Stomach smooth muscle (tissue), 2 donors: ENCODE measurements around the gene ZNRF3.

ENCODE experiments used
- H3K27ac ChIP-seq: one replicate; pipeline ENCODE4 v1.7.0; 2013; ENCODE audit warnings: mild to moderate bottlenecking, low read length, inconsistent platforms
- H3K27me3 ChIP-seq, 2 donors: one replicate each; pipeline ENCODE4 v1.7.0; 2013; ENCODE audit warnings: low read length in 2 of 2; ENCODE audit not compliant: insufficient read depth in 2 of 2, control insufficient read depth in 1 of 2
- H3K36me3 ChIP-seq, 2 donors: one replicate each; pipeline ENCODE4 v1.7.0; 2013; ENCODE audit warnings: low read length in 2 of 2; ENCODE audit not compliant: control insufficient read depth in 2 of 2, insufficient read depth in 2 of 2
- H3K4me1 ChIP-seq: one replicate; pipeline ENCODE4 v1.7.0; 2013; ENCODE audit warnings: low read length; ENCODE audit not compliant: control insufficient read depth, insufficient read depth
- H3K4me3 ChIP-seq, 2 donors: one replicate each; pipeline ENCODE4 v1.7.0; 2013; ENCODE audit warnings: low read length in 2 of 2
- H3K9ac ChIP-seq, 2 donors: one replicate each; pipeline ENCODE4 v1.7.0; 2013; ENCODE audit warnings: low read length in 2 of 2, mild to moderate bottlenecking in 1 of 2
- H3K9me3 ChIP-seq, 2 donors: one replicate each; pipeline ENCODE4 v1.7.0; 2013; ENCODE audit warnings: low read length in 2 of 2; ENCODE audit not compliant: control insufficient read depth in 2 of 2
- donor health status: healthy.
- donor health status: Pancreatic carcinoma.

Gene ZNRF3

DNA sequence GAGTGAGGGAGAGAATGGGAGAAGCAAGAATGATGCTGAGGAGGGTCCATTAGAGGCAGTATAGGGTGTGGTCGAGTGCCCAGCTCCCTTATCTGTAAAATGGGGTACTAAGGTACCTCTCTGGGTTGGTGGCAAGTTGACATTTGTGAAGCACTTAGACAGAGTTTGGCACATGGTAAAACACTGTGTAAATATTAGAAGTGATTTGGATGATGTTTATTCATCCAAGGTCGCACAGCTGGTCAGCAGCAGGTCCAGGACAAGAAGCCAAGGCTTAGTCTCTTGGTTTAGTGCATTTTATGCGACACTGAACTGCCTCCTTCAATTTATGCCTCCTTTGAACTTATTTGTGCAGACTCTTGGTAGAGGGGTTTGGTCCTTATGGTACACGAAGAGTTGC lies 208.9 kb downstream of the ZNRF3 start:
- H3K9ac ChIP-seq: no peak overlapping the region
- H3K4me3 ChIP-seq: no peak overlapping the region
- H3K4me1 ChIP-seq: no peaks in the 10 kb centered on the region
- peaks cover 0 to 2% of the 10 kb centered on the region in 2 donors for H3K36me3 ChIP-seq
- no peaks in the 10 kb centered on the region for H3K9me3 ChIP-seq
- H3K27me3 ChIP-seq: no peaks in the 10 kb centered on the region
- no peak overlapping the region for H3K27ac ChIP-seq

GRCh38 chr22:29093030-29093429 lies 209.7 kb downstream of the ZNRF3 start:
- Histone ChIP-seq H3K27ac (no peak overlapping the region), H3K4me3 (no peak overlapping the region), H3K9me3 (no peaks in the 10 kb centered on the region), H3K4me1 (no peaks in the 10 kb centered on the region), H3K27me3 (no peaks in the 10 kb centered on the region), H3K36me3 (peaks cover 0 to 2% of the 10 kb centered on the region in 2 donors), H3K9ac (no peak overlapping the region)

- H3K9me3 ChIP-seq: no peaks in the 10 kb centered on the region
- H3K27ac ChIP-seq: peak overlapping the region; percentile 37
- H3K4me1 ChIP-seq: no peaks in the 10 kb centered on the region
- no peak overlapping the region for H3K9ac ChIP-seq
- peak overlapping the region in 1 of 2 donors; percentile 3 for H3K4me3 ChIP-seq
- H3K27me3 ChIP-seq: no peaks in the 10 kb centered on the region
- peaks cover 0 to 2% of the 10 kb centered on the region in 2 donors for H3K36me3 ChIP-seq
Measured at GRCh38 chr22:29093501-29094300, 210.3 kb downstream of the ZNRF3 start.

GRCh38 chr22:29095459-29095858 lies 212.1 kb downstream of the ZNRF3 start:
- H3K9ac ChIP-seq: no peak overlapping the region
- no peaks in the 10 kb centered on the region for H3K27me3 ChIP-seq
- H3K4me1 ChIP-seq: no peaks in the 10 kb centered on the region
- H3K9me3 ChIP-seq: no peaks in the 10 kb centered on the region
- no peak overlapping the region for H3K4me3 ChIP-seq
- no peak overlapping the region for H3K27ac ChIP-seq
- peaks cover 0 to 5% of the 10 kb centered on the region in 2 donors for H3K36me3 ChIP-seq

DNA sequence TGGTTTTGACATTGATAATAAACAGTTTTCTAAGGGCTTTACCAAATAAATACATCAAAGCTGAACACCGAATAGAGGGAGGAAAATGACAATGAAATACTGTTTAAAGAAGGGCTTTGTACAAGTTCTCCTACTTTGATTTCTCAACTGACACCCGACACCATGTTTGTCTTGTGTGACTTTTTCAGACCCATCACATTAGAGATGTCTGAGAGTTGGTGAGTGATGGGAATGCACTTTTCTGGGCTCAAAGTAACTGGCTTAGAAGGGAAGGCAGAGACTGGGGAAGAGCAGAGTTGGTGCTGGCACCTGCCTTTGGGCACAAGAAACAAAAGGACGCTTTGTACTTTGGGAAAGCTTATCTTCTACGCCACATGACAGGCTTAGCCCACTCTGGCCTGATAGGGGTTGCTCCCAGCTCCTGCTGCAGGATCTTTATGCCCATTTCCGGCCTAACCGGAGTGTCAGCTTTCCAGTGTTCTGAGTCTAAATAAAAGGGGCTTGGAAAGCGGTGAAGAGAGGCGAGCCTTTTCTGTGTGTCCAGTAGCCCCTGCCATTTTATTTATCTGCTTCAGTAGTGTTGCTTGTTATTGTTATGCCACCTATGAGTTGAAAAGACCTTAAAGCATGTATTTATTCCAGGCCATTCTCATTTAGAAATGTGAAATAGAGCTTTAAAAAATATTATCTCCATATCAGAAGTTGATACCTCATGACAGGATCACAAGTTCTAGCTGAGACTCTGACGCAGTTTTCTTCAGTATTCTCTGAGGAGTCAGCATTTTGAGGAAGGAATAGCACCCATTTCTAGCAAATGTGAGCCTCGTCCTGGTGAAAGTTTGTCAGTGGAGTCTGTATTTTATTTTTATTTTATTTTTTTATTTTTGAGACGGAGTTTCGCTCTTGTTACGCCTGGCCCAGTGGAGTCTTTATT lies 213.6 kb downstream of the ZNRF3 start:
- no peaks in the 10 kb centered on the region for H3K9me3 ChIP-seq
- no peak overlapping the region for H3K9ac ChIP-seq
- H3K4me1 ChIP-seq: no peaks in the 10 kb centered on the region
- H3K27ac ChIP-seq: no peak overlapping the region
- no peak overlapping the region for H3K4me3 ChIP-seq
- peaks cover 0 to 5% of the 10 kb centered on the region in 2 donors for H3K36me3 ChIP-seq
- no peaks in the 10 kb centered on the region for H3K27me3 ChIP-seq

GRCh38 chr22:29098296-29098695 lies 214.9 kb downstream of the ZNRF3 start:
- Histone ChIP-seq H3K36me3 (peaks cover 0 to 5% of the 10 kb centered on the region in 2 donors), H3K27me3 (no peaks in the 10 kb centered on the region), H3K27ac (no peak overlapping the region), H3K9ac (no peak overlapping the region), H3K4me3 (no peak overlapping the region), H3K9me3 (no peaks in the 10 kb centered on the region), H3K4me1 (no peaks in the 10 kb centered on the region)

- Histone ChIP-seq H3K4me1 (no peaks in the 10 kb centered on the region), H3K36me3 (peaks cover 0 to 2% of the 10 kb centered on the region in 2 donors), H3K27me3 (no peaks in the 10 kb centered on the region), H3K9me3 (no peaks in the 10 kb centered on the region), H3K27ac (no peak overlapping the region), H3K4me3 (no peak overlapping the region), H3K9ac (no peak overlapping the region)
Measured at GRCh38 chr22:29102300-29102699, 218.9 kb downstream of the ZNRF3 start.

- Histone ChIP-seq H3K9me3 (no peaks in the 10 kb centered on the region), H3K36me3 (peaks cover 0 to 2% of the 10 kb centered on the region in 2 donors), H3K27me3 (no peaks in the 10 kb centered on the region), H3K4me3 (no peak overlapping the region), H3K4me1 (no peaks in the 10 kb centered on the region), H3K9ac (no peak overlapping the region), H3K27ac (no peak overlapping the region)
Measured at GRCh38 chr22:29103121-29103520, 219.7 kb downstream of the ZNRF3 start.

DNA sequence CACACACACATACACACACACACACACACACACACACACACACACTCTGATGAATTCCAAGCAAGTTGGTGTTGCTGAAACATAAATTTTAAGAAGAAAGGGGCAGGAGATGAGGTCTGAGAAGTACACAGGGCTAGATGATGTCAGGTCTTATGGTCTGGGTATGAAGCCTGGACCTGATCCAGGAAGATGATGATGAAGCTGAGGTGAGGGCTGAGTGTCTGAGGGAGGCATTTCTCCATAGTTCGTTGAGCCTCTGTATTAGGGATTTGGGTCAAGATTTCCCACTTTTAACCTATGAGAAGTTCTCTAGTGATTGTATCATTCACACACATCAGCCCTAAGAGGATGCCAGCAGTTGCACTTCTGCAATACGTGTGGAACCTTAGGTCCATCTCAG lies 222.1 kb downstream of the ZNRF3 start:
- H3K27ac ChIP-seq: no peak overlapping the region
- no peak overlapping the region for H3K9ac ChIP-seq
- no peak overlapping the region for H3K4me3 ChIP-seq
- no peaks in the 10 kb centered on the region for H3K27me3 ChIP-seq
- no peaks in the 10 kb centered on the region for H3K36me3 ChIP-seq
- no peaks in the 10 kb centered on the region for H3K4me1 ChIP-seq
- H3K9me3 ChIP-seq: no peaks in the 10 kb centered on the region

GRCh38 chr22:29106839-29107238 lies 223.5 kb downstream of the ZNRF3 start:
- Histone ChIP-seq H3K27ac (no peak overlapping the region), H3K4me3 (no peak overlapping the region), H3K9ac (no peak overlapping the region), H3K9me3 (no peaks in the 10 kb centered on the region), H3K4me1 (no peaks in the 10 kb centered on the region), H3K27me3 (no peaks in the 10 kb centered on the region), H3K36me3 (no peaks in the 10 kb centered on the region)
